Lung (tissue), 12 donors: ENCODE data around the gene ACSS2. TPM values are rescaled to one million over a fixed set of nuclear protein-coding genes. Genes with fewer than 3 reads are reported as not detected.

Experiments used
- ATAC-seq: fragments of 200-7000 bp; cut with Tn5 transposase; one replicate; pipeline ENCODE4 v1.9.1; 2020; ENCODE audit warnings: moderate number of reproducible peaks; ENCODE audit not compliant: insufficient read depth, low FRiP score
- DNase-seq, 3 donors: peaks; one replicate each; pipeline ENCODE4 v3.0.0-alpha.2; 2013 to 2017
- H3K27ac ChIP-seq, 2 donors: one replicate each; pipeline ENCODE4 v1.5.1; 2013; ENCODE audit warnings: mild to moderate bottlenecking in 2 of 2, moderate library complexity in 2 of 2, control low read depth in 1 of 2, inconsistent platforms in 1 of 2, low read depth in 1 of 2, low read length in 1 of 2
- H3K27me3 ChIP-seq, 3 donors: one replicate each; pipeline ENCODE4 v1.5.1; 2013; ENCODE audit warnings: low read length in 2 of 3; ENCODE audit not compliant: control insufficient read depth in 3 of 3, insufficient read depth in 3 of 3
- H3K36me3 ChIP-seq, 4 donors: one replicate each; pipeline ENCODE4 v1.5.1; 2013; ENCODE audit warnings: low read length in 4 of 4, mild to moderate bottlenecking in 1 of 4, moderate library complexity in 1 of 4; ENCODE audit not compliant: control insufficient read depth in 4 of 4, insufficient read depth in 4 of 4
- H3K4me1 ChIP-seq, 5 donors: one replicate each; pipeline ENCODE4 v1.5.1; 2013; ENCODE audit warnings: low read length in 5 of 5, mild to moderate bottlenecking in 2 of 5, moderate library complexity in 1 of 5; ENCODE audit not compliant: control insufficient read depth in 5 of 5, insufficient read depth in 5 of 5
- H3K4me3 ChIP-seq: one replicate; pipeline ENCODE4 v1.5.1; 2013; ENCODE audit warnings: mild to moderate bottlenecking, control low read depth, moderate library complexity
- H3K9ac ChIP-seq, 2 donors: one replicate each; pipeline ENCODE4 v1.5.1; 2013; ENCODE audit warnings: low read length in 2 of 2, control low read depth in 1 of 2; ENCODE audit not compliant: insufficient read depth in 1 of 2
- H3K9me3 ChIP-seq, 4 donors: one replicate each; pipeline ENCODE4 v1.5.1; 2013; ENCODE audit warnings: low read length in 3 of 4, mild to moderate bottlenecking in 1 of 4, moderate library complexity in 1 of 4; ENCODE audit not compliant: control insufficient read depth in 4 of 4, insufficient read depth in 3 of 4
- WGBS, 2 donors: extraction: QIAGEN DNeasy Blood & Tissue Kit; methylation state at CpG; one replicate each; pipeline ENCODE4 v1.1.7; 2013; 5-methylcytosine and 5-hydroxymethylcytosine counted together
- polyA plus RNA-seq, 2 donors: library from polyadenylated mRNA; stranded (reverse); fragments of 200-250 nt; gene quantifications; one replicate each; pipeline ENCODE4 v1.2.1, GENCODE V29; 2013
- total RNA-seq, 2 donors: library from RNA; depleted of rRNA in 1 of 2; stranded (reverse); fragments of >200 nt in 1 of 2; gene quantifications; one replicate each; pipeline ENCODE4 v1.2.1, GENCODE V29; 2014 to 2021
- TF ChIP-seq, protein P1 (sequence below): IDR thresholded peaks from 2 replicates; pipeline ENCODE4 v1.5.1; 2012; ENCODE audit warnings: mild to moderate bottlenecking; ENCODE audit errors: control extremely low read depth, extremely low read depth
- donor health status: control.
- donor health status: control.
- donor health status: Bipolar disorder and iron deficiency.
- donor health status: healthy.
- donor health status: DM: yes; HTN: yes; CAD: no.

The ACSS2 gene
- total and polyA plus RNA-seq, 4 donors = 69.7 to 300 (median 161) TPM

DNA sequence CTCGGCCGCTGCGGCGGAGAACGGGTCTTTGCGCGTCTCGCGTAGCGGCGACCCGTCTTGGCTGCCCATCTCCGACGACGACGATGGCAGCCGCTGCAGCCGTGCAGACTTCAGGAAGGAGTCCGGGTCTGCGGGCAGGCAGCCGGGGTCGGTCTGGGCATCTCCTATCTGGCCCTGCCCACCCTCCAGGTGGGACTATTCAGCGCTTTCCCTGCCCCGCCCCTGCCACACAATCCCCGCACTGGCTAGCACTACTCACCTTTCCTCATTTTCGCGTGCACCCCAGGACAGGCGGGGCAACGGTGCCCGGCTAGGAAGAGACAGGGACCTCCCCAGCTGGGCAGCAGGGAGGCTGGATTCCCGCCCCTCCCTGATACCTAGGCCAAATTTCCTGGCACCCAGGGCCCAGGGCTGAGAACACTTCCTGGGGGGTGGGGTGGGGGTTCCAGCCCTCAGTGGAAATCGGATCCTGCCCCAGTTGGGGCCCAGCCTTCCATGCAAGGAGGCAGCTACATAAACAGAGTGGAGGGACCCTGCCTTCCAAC is 12.9 kb upstream of the ACSS2 start:
- WGBS, 2 donors = 82% methylated on average over 32 of the region's 32 CpGs
- Histone ChIP-seq H3K4me3 (no peak overlapping the region), H3K36me3 (peaks cover under 1 to 6% (median 4%) of the 10 kb centered on the region in 4 donors), H3K9me3 (no peaks in the 10 kb centered on the region), H3K9ac (no peak overlapping the region), H3K4me1 (peaks cover 0 to 5% (median 0%) of the 10 kb centered on the region in 5 donors), H3K27ac (no peak overlapping the region), H3K27me3 (no peaks in the 10 kb centered on the region)
- DNase-seq (no peak), ATAC-seq (no peak)
- TF ChIP-seq, protein P1, sequence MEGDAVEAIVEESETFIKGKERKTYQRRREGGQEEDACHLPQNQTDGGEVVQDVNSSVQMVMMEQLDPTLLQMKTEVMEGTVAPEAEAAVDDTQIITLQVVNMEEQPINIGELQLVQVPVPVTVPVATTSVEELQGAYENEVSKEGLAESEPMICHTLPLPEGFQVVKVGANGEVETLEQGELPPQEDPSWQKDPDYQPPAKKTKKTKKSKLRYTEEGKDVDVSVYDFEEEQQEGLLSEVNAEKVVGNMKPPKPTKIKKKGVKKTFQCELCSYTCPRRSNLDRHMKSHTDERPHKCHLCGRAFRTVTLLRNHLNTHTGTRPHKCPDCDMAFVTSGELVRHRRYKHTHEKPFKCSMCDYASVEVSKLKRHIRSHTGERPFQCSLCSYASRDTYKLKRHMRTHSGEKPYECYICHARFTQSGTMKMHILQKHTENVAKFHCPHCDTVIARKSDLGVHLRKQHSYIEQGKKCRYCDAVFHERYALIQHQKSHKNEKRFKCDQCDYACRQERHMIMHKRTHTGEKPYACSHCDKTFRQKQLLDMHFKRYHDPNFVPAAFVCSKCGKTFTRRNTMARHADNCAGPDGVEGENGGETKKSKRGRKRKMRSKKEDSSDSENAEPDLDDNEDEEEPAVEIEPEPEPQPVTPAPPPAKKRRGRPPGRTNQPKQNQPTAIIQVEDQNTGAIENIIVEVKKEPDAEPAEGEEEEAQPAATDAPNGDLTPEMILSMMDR = no peak

DNA sequence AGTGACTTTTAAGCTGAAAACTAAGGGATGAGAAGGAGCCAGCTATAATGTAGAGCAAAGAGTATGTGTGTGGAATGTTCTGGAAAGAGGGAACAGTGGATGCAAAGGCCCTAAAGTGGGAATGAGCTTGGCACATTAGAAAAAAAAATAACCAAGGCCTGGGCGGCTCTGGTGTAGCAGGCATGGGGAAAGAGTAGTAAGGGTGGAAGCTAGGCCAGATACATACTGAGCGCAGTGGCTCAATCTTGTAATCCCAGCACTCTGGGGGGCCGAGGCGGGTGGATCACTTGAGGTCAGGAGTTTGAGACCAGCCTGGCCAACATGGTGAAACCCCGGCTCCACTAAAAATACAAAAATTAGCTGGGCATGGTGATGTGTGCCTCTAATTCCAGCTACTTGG is 12.2 kb upstream of the ACSS2 start:
- DNase-seq (no peak), ATAC-seq (no peak)
- Histone ChIP-seq H3K27me3 (no peaks in the 10 kb centered on the region), H3K9ac (no peak overlapping the region), H3K36me3 (peaks cover 0 to 6% (median 4%) of the 10 kb centered on the region in 4 donors), H3K27ac (no peak overlapping the region), H3K4me3 (no peak overlapping the region), H3K4me1 (peaks cover 0 to 5% (median 0%) of the 10 kb centered on the region in 5 donors), H3K9me3 (no peaks in the 10 kb centered on the region)
- 93 to 97% methylated on average over 5 of the region's 5 CpGs for WGBS, 2 donors
- TF ChIP-seq, protein P1 = no peak

DNA sequence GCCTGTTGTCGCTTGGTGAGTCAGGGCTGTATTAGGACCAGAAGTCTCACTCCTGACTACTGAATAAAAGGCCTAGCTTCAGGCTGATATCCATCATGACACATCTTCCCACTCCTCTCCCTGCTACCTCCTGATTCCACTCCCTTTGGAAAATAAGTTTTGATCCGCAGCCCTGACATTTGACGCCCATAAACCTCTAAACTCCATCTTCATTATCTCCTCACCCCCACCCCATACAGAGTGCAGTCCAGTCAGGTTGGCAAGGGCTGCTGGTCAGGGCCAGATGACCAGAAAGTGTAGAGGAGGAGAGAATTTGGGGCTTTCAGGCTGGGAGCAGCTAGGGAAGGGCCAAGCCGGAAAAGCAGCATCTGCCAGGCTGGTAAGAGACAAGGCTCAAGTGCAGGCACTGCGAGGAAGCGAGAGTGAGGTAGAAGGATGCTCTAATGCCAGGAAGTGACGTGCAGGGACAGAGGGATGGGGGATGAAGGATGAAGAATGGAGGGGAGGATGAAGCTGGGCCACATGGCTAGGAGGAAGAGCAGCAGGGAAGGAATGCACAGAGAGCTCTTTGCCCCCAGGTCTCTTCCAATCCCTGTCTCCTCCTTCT is 5.0 kb upstream of the ACSS2 start:
- no peaks in the 10 kb centered on the region for H3K9me3 ChIP-seq
- peaks cover 0 to 24% (median 2%) of the 10 kb centered on the region in 5 donors for H3K4me1 ChIP-seq
- H3K9ac ChIP-seq = no peak overlapping the region
- DNase-seq (no peak), ATAC-seq (no peak)
- H3K36me3 ChIP-seq = no peaks in the 10 kb centered on the region
- TF ChIP-seq, protein P1 = no peak
- H3K4me3 ChIP-seq = no peak overlapping the region
- no peaks in the 10 kb centered on the region for H3K27me3 ChIP-seq
- 95 to 96% methylated on average over 7 of the region's 7 CpGs for WGBS, 2 donors
- no peak overlapping the region for H3K27ac ChIP-seq
